HK-2 (cell line): ENCODE data around the gene DPH1.
A peak's percentile ranks its signal among the peaks of the same experiment; 100 is the strongest.

Experiments used
- DNase-seq: peaks from one replicate; pipeline ENCODE4 v3.0.0-alpha.2; 2018; ENCODE audit not compliant: unreplicated experiment

The DPH1 gene

GRCh38 chr17:2050300-2051060 lies 20.5 kb downstream of the DPH1 start:
- peak; percentile 77 for DNase-seq

GRCh38 chr17:2051061-2051932 lies 21.3 kb downstream of the DPH1 start:
- peak; percentile 34 for DNase-seq

- no peak for DNase-seq
Observed at GRCh38 chr17:2051933-2052559, 22.1 kb downstream of the DPH1 start.

DNA sequence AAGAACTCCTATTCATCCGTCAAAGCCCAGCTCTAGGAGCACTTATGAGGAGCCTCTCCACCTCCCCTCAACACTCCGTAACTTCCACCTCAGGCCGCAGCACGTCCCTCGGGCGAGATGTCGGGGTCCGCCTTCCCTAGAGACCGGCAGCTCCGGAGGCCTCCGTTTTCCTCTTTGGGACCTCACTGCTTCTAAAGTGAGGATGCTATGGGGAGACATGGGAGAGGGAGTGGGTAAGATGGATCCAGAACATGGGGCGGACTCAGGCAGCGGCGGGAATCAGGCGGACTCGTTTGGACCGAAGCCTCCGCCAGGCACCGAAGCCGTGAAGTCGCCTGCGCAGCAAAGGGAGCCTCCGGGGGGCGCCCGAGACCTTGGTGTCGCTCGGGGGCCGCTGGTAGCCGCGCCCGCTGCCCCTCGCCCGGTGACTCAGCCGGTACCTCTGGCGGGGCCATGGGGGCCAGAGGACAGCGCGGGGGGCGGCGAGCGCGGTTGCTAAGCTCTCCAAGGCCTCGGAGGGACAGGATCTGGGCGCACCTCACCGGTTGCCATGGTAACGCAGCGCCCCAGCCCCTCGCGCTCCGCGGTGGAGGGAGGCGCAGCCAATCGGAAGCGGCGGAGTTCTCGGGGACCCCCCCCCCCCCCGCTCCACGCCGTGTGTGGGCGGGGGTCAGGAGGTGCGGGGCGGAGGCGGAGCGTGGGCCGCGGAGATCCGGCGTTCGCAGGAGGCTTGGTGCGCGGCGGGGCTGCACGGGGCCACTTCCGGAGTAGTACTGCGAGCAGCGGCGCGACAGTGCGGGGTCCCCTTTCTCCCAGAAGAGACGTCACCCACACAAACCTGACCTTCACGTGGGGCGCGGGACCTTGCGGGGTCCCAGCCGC lies 23.7 kb downstream of the DPH1 start:
- peak; percentile 81 for DNase-seq

DNA sequence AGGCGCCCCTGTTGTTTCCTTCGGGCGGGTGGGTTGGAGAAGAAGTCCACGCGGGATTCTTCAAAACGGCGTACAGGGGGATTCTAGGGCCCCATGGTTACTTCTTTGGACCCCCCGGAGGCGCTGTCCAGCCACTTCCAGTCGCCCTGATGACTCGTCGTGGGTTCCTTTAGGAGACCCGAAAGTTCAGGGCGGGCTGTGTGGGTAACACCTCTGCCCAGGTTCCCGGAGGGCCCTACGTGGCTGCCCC lies 24.2 kb downstream of the DPH1 start:
- no peak for DNase-seq

GRCh38 chr17:2054512-2055291 lies 24.7 kb downstream of the DPH1 start, which contains the start of gene HIC1:
Gene HIC1 (plus strand): TSS chr17:2055103. CDS start chr17:2056691, 1,588 bp downstream.
- DNase-seq: peak; percentile 86

- DNase-seq: no peak
Observed at GRCh38 chr17:2055292-2056205, 25.6 kb downstream of the DPH1 start.

DNA sequence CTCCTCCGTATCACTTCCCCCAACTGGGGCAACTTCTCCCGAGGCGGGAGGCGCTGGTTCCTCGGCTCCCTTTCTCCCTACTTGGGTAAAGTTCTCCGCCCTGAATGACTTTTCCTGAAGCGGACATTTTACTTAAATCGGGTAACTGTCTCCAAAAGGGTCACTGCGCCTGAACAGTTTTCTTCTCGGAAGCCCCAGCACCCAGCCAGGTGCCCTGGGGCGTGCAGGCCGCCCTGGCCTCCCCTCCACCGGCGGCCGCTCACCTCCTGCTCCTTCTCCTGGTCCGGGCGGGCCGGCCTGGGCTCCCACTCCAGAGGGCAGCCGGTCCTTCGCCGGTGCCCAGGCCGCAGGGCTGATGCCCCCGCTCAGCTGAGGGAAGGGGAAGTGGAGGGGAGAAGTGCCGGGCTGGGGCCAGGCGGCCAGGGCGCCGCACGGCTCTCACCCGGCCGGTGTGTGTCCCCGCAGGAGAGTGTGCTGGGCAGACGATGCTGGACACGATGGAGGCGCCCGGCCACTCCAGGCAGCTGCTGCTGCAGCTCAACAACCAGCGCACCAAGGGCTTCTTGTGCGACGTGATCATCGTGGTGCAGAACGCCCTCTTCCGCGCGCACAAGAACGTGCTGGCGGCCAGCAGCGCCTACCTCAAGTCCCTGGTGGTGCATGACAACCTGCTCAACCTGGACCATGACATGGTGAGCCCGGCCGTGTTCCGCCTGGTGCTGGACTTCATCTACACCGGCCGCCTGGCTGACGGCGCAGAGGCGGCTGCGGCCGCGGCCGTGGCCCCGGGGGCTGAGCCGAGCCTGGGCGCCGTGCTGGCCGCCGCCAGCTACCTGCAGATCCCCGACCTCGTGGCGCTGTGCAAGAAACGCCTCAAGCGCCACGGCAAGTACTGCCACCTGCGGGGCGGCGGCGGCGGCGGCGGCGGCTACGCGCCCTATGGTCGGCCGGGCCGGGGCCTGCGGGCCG lies 26.5 kb downstream of the DPH1 start:
- DNase-seq: no peak

GRCh38 chr17:2057175-2057759 lies 27.3 kb downstream of the DPH1 start:
- no peak for DNase-seq

DNA sequence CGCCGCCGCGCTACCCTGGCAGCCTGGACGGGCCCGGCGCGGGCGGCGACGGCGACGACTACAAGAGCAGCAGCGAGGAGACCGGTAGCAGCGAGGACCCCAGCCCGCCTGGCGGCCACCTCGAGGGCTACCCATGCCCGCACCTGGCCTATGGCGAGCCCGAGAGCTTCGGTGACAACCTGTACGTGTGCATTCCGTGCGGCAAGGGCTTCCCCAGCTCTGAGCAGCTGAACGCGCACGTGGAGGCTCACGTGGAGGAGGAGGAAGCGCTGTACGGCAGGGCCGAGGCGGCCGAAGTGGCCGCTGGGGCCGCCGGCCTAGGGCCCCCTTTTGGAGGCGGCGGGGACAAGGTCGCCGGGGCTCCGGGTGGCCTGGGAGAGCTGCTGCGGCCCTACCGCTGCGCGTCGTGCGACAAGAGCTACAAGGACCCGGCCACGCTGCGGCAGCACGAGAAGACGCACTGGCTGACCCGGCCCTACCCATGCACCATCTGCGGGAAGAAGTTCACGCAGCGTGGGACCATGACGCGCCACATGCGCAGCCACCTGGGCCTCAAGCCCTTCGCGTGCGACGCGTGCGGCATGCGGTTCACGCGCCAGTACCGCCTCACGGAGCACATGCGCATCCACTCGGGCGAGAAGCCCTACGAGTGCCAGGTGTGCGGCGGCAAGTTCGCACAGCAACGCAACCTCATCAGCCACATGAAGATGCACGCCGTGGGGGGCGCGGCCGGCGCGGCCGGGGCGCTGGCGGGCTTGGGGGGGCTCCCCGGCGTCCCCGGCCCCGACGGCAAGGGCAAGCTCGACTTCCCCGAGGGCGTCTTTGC lies 28.0 kb downstream of the DPH1 start:
- no peak for DNase-seq

- DNase-seq: no peak
Observed at GRCh38 chr17:2058586-2059546, 28.9 kb downstream of the DPH1 start.

GRCh38 chr17:2059547-2060384 lies 29.8 kb downstream of the DPH1 start:
- DNase-seq: no peak

GRCh38 chr17:2060385-2060658 lies 30.4 kb downstream of the DPH1 start:
- no peak for DNase-seq

DNA sequence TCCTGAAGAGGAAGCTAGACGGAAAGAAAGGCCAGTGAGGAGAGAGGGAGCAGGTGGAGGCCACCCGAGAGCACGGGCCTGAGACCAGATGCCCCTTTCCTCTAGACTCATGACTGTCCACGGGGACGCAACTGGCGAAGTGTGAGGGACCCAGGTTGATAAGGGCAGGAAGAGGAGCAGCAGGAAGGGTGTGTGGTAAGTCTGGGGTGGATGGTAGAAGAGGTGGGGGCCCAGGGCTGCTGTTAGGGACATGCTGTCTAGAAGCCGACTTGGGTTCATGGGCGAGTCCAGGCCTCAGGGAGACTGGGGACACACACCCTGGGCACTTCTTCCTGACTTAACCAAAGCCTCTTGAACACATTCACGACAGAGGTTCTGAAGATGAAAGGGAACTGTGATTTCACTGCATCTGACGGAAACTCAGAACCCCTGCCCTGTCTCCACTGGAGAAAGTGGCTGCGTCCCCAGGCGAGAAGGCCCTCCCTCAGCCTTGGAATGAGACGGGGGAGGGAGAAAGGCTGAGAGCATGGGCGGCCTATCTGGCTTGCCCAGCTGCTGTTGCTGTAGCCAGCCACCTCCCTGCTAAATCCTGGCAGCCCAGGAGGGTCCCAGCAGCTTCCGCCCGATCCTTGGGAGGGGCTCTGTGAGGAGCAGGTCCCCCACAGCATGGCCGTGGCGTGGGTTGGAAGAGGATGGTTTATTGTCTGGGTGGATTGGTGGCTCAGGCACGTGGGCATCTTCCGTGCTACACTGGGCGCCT lies 30.9 kb downstream of the DPH1 start:
- DNase-seq: no peak

DNA sequence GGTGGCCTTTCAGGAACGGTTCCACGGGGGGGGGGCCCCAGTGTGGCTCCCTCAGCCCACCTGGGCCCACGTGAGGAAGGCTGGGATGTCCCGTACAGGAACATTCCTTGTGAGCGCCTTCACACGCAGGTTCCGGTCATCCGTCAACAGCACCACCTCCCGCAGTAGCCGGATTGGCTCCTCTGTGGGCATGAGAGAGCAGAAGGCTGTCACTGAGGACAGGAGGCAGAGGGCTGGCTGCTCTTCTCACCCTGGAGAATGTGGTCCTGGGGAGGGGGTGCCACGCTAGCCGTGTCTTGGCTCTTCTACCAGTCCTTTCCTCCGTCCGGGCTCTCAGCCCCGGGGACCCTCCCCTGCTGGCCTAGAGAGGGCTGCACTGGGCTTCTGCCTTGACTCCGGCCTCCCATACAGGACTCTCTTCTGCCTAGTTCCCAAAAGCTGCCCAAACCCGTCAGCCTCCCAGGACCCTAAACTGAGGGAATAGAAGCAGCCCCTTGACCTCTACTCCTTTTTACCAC lies 31.5 kb downstream of the DPH1 start:
- DNase-seq: no peak
